ENCODE measurements around the gene THSD4.
A peak's percentile ranks its signal among the peaks of the same experiment; 100 is the strongest.

THSD4 gene

GRCh38 chr15:71094137-71094536 lies 21.1 kb upstream of the THSD4 start:
- H3K4me3 ChIP-seq (ENCODE audit: low read length) = no peak overlapping the region
- DNase-seq (ENCODE audit: low read depth) = no peak
- TF ChIP-seq CTCF (conservative IDR thresholded peaks at IDR 0.05; ENCODE audit: low read depth, low read length) = no peak

DNA sequence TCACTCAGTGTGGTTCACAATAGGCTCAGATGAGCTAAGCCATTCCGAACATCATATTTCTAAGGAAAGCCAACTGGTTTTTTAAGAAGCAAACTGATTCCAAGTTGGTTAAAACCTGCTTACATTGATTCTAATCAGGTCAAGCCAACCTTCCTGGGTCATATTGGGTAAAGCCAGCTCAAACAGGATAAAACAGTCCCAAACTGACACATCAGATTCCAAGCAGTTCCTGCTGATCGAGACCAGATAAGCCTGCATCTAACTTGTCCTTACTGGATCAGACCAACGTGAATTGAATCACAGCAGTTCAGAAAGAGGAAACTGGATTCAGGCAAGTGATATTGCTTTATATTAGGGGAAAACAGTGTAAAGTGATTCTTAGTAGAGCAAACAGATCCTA lies 18.6 kb upstream of the THSD4 start:
- DNase-seq (ENCODE audit: low read depth) = no peak
- no peak overlapping the region for H3K4me3 ChIP-seq (ENCODE audit: low read length)
- TF ChIP-seq CTCF (conservative IDR thresholded peaks at IDR 0.05; ENCODE audit: low read depth, low read length) = no peak

- TF ChIP-seq CTCF (conservative IDR thresholded peaks at IDR 0.05; ENCODE audit: low read depth, low read length) = no peak
- no peak overlapping the region for H3K4me3 ChIP-seq (ENCODE audit: low read length)
- DNase-seq (ENCODE audit: low read depth) = no peak
These were observed 17.4 kb upstream of the THSD4 start for GRCh38 chr15:71097890-71098289.

- no peak for TF ChIP-seq CTCF (conservative IDR thresholded peaks at IDR 0.05; ENCODE audit: low read depth, low read length)
- no peak overlapping the region for H3K4me3 ChIP-seq (ENCODE audit: low read length)
- no peak for DNase-seq (ENCODE audit: low read depth)
These were observed 16.4 kb upstream of the THSD4 start for GRCh38 chr15:71098920-71099319.

GRCh38 chr15:71103102-71103676 lies 12.1 kb upstream of the THSD4 start:
- H3K4me3 ChIP-seq (ENCODE audit: low read length) = no peak overlapping the region
- peak; percentile 76 for TF ChIP-seq CTCF (conservative IDR thresholded peaks at IDR 0.05; ENCODE audit: low read depth, low read length)
- no peak for DNase-seq (ENCODE audit: low read depth)

GRCh38 chr15:71104636-71105035 lies 10.6 kb upstream of the THSD4 start:
- H3K4me3 ChIP-seq (ENCODE audit: low read length) = no peak overlapping the region
- TF ChIP-seq CTCF (conservative IDR thresholded peaks at IDR 0.05; ENCODE audit: low read depth, low read length) = no peak
- no peak for DNase-seq (ENCODE audit: low read depth)

GRCh38 chr15:71105444-71105843 lies 9.8 kb upstream of the THSD4 start:
- DNase-seq (ENCODE audit: low read depth) = no peak
- no peak overlapping the region for H3K4me3 ChIP-seq (ENCODE audit: low read length)

More at GRCh38 chr15:71105444-71105843, 9.8 kb upstream of the THSD4 start:
- no peak for TF ChIP-seq CTCF (conservative IDR thresholded peaks at IDR 0.05; ENCODE audit: low read depth, low read length)

Data from retinal pigment epithelial cell (primary cell).